RCC 7860 (cell line): ENCODE measurements around the gene TCF21.
"Not testable (repeated sequence)": the region's sequence is repeated elsewhere in the genome, so short reads cannot be mapped to it uniquely, and the experiment has no call there.

Source experiments
- DNase-seq: peaks from one replicate; pipeline ENCODE4 v3.0.0-alpha.2; 2015; ENCODE audit warnings: low spot score
- FAIRE-seq: peaks from 2 replicates; lab custom pipeline; 2012; peaks lifted over from hg19 to GRCh38; lab: Jason Lieb, UNC

TCF21 gene

DNA sequence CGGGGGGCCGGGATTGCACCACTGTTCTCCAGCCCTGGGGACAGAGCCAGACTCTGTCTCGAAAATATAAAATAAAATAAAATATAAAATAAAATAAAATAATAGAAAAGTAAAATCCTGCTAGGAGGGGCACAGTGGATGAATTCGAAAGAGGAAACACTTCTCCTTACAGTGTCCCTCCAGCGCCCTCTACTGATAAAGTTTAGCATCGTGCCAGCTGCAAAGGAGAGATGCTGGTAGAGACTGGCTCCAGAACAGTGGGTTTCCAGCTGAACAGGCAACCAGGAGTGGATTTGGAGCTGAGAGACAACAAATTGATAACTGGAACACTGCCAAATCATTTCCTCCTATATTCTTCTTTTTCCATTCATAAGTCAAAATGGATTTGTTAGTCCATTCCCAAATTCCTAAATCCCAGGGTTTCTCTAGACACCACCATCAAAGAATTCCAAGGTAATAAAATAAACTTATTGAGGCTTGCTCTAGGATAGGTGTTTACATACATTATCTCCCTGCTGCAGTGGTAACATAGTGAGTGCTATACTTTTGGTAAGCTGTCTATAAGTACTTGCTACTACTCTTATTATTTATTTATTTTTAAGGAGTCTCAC is 32.4 kb downstream of the TCF21 start:
- FAIRE-seq (peak; percentile 72), DNase-seq (peak; percentile 33)

DNA sequence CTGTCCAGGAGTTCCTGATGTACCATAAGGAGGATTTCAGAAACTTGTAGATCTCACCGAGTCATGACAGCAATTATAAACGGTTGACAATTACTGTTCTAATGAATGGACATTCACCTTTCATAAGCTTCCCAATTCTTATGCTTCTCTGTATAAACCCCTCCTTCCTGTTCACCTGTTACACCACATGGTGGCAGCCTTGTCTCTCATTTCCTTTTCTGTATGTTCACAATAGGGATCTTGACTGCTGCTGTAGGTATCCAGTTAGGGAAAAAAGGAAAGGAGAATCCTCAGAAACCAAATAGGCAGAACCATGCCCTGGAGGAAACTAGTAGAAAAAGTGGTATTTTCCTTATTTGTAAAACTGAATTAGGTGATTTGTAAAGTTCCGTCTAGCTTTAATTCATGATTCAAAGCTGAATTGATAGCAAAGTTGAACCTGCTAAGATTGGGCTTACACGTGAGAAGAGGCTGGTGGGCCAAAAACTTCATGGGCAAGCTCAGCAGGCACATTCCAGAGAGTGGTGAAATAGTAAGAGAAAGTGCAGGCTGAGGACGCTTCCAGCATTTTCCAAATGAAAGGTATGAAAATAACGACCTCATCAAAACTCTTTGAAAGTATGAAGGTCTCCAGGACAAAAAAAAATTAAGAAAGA is 35.2 kb downstream of the TCF21 start:
- peak; percentile 83 for FAIRE-seq
- DNase-seq, result peak; percentile 64

- DNase-seq, FAIRE-seq: not testable (repeated sequence)
These were observed 42.3 kb downstream of the TCF21 start for GRCh38 chr6:133931221-133931620.

GRCh38 chr6:133936352-133936751 is 47.4 kb downstream of the TCF21 start:
- not testable (repeated sequence) for FAIRE-seq, DNase-seq

- DNase-seq, result no peak
- FAIRE-seq, result no peak
These were observed 49.0 kb downstream of the TCF21 start for GRCh38 chr6:133937909-133938308.

GRCh38 chr6:133938533-133938932 is 49.6 kb downstream of the TCF21 start:
- DNase-seq (no peak), FAIRE-seq (no peak)

- no peak for DNase-seq
- FAIRE-seq, result no peak
These were observed 51.1 kb downstream of the TCF21 start for GRCh38 chr6:133939778-133940667.
